Renal cortex interstitium (tissue), 11 donors: Measurements from ENCODE around the gene ADAM11. TPM values are rescaled to one million over a fixed set of nuclear protein-coding genes. Genes with fewer than 3 reads are reported as not detected.
"Not testable (repeated sequence)": the region's sequence is repeated elsewhere in the genome, so short reads cannot be mapped to it uniquely, and the experiment has no call there.

Experiments
- DNase-seq, 11 donors: peaks; one replicate each; pipeline ENCODE4 v3.0.0-alpha.2; 2013; ENCODE audit warnings: low read depth in 9 of 11, low spot score in 4 of 11; ENCODE audit errors: extremely low read depth in 1 of 11
- polyA plus RNA-seq, 3 donors: library from polyadenylated mRNA; unstranded; fragments of 120-200 nt; gene quantifications; one replicate each; pipeline ENCODE4 v1.2.1, GENCODE V29; 2013; ENCODE audit not compliant: insufficient read length in 3 of 3

The ADAM11 gene
- polyA plus RNA-seq, 3 donors: 1.9 to 3.2 (median 2.9) TPM

GRCh38 chr17:44754276-44754675 is 4.5 kb upstream of the ADAM11 start:
- DNase-seq: no peak

GRCh38 chr17:44755180-44755579 is 3.6 kb upstream of the ADAM11 start:
- not testable (repeated sequence) for DNase-seq

- no peak for DNase-seq
These were observed 1.5 kb upstream of the ADAM11 start for GRCh38 chr17:44757045-44757917.

GRCh38 chr17:44757918-44758413 is 822 bp upstream of the ADAM11 start:
- no peak for DNase-seq

GRCh38 chr17:44759086-44759915 is 513 bp downstream of the ADAM11 start:
- DNase-seq: no peak

DNA sequence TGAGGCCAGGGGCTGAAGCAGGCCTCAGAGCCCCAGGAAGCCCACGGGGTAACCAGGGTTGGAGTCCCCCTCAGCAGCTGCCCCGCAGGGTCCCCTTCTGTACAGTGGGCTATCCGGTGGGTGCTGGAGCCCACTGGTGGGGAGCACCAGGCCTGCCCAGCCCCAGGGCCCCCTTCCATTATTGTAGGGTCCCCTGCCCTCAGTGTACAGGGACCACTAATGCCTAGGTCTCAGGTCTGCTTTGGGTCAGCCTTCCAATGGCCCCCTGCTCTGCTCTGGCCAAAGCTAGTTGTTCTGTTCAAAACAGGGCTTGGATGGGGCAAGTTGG is 1.1 kb downstream of the ADAM11 start:
- DNase-seq: no peak

- DNase-seq: no peak
These were observed 1.9 kb downstream of the ADAM11 start for GRCh38 chr17:44760474-44761308.

DNA sequence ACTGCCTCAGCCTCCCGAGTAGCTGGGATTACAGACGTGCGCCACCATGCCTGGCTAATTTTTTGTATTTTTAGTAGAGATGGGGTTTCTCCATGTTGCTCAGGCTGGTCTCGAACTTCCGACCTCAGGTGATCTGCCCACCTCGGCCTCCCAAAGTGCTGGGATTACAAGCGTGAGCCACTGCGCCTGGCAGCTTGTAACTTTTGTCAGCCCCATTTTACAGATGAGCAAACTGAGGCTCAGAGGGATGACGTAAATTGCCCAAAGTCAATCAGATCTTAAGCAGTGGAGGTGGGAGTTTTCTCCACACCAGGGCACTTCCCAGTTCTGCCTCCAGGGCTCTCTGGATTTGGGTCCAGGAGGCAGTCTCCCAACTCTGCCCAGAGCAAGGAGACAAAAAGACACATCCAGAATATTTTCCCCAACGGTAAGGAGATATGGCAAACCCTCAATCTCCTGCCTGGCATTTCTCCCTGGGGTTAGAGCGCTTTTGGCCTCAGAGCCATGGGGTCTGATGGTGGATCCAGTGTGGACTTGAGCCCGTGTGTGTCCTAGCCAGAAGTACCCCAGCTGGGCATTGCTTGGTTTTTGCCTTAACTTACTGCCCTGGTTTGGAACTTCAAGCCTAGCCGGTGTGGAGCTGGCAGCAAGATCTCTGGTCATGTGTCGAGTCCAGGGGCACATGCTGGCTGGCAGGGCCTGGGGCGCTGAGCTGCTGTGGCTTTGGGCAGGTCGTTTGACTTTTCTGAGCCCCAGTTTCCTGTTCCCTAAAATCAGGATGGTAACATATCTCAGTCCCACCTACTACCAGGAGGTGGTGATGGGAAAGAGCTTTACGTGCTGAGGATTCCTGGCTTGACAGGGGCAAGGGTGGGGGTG is 3.4 kb downstream of the ADAM11 start:
- no peak for DNase-seq

GRCh38 chr17:44763170-44763569 is 4.4 kb downstream of the ADAM11 start:
- no peak for DNase-seq

- DNase-seq: no peak
These were observed 7.2 kb downstream of the ADAM11 start for GRCh38 chr17:44765965-44766364.

GRCh38 chr17:44766409-44767038 is 7.7 kb downstream of the ADAM11 start:
- no peak for DNase-seq

- DNase-seq: no peak
These were observed 8.7 kb downstream of the ADAM11 start for GRCh38 chr17:44767493-44767892.

DNA sequence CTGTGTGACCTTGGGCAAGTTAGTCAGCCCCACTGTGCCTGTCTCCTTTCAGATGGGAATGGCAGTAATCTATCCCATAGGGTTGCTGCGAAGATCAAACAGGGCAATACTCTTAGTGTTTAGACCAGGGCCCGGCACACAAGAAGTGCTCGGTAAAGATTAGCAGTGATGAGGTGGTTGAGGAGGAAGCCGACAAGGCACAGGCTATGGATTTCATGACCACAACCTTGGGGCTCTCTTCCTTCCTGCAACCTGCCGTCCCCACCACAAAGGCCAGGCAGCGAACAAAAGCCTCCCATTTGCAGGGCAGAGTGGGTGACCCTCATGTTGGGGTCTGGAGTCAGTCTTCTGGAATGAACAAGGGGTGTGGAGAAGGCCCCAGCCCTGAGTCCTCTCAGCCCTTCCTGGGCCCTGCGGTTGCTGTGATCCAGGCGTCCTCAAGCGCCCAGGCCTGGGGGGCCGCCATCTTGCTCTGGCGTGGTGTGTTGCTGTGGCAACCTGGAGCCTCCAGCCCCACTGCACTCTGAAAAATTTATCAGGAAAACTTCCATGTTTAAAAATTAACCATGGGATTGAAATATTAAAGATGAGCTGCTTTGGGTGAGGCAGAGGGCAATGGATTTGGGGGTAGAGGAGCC is 9.8 kb downstream of the ADAM11 start:
- DNase-seq: no peak

DNA sequence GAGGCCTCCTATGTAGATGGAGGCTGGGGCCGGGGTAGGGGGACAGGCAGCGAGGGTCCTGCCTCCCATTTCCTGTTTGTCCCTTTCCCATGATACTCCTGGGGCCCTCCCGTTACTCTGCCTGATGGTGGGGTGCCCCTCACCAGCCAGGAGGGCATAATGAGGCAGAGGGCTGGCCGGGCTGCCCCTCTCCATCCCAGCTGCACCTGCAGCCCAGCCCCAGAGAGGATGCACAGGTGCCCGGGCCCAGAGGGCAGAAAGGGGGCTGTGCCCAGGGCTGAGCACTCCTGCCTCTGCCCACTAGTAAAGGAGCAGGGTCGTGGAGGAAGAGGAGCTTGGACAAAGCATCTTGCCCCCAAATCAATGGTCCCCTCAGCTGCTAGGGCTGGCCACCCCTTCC is 10.4 kb downstream of the ADAM11 start:
- DNase-seq: no peak

DNA sequence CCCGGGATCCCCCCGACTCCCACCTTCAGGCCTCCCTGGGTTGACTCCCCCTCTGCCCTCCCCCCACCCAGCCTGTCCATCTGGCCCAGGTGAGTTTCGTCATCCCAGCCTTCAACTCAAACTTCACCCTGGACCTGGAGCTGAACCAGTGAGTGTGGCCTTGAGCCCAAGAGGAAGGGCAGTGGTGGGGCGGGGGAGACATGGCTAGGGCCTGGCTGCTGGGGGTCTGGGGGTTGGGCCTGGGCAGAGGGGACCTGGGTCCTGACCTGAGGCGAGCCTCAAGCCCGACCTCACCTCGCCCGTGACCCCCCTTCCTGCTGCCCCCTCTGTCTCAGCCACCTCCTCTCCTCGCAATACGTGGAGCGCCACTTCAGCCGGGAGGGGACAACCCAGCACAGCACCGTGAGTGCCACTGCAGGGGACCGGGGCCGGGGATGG is 10.9 kb downstream of the ADAM11 start:
- DNase-seq: no peak

DNA sequence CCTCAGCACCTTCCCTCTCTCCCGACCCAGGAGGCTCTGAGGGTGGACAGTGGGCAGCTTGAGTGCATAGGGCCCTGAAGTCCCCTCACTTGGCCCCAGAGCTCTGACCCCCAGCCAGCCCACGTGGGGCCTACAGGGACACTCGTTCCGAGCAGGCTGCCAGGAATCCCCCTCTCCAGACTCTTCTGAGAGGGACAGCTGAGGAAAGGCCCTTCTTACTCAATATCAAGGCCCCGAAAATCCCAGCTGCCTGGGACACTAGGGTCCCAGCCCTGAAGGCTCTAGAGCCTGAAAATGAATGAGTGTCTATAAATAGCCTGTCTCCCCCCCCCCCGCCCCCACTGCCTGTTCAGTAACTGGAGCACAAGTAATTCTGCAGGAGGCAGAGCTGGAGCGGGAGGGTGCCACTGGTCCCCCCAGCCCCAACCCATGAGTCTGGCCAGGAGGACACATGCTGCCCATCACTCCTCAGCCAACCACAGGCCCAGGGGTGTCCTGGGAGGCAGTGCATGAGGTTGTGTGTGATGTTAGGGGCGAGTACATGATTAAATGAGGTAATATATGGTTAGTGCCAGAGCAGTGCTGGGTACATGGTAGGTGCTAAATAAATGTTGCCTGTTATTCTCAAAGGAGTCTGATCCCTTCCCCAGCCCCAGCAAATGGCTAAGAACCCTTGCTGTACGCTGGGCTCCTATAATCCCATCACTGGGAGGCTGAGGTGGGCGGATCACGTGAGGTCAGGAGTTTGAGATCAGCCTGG is 11.6 kb downstream of the ADAM11 start:
- DNase-seq: no peak
